ENCODE data around the gene AIRE. TPM values are rescaled to one million over a fixed set of nuclear protein-coding genes. Genes with fewer than 3 reads are reported as not detected.
A peak's percentile ranks its signal among the peaks of the same experiment; 100 is the strongest.

Gene AIRE
- total and polyA plus RNA-seq, 12 donors, result 0.06 to 1.1 (median 0.09) TPM; not detected in 8

DNA sequence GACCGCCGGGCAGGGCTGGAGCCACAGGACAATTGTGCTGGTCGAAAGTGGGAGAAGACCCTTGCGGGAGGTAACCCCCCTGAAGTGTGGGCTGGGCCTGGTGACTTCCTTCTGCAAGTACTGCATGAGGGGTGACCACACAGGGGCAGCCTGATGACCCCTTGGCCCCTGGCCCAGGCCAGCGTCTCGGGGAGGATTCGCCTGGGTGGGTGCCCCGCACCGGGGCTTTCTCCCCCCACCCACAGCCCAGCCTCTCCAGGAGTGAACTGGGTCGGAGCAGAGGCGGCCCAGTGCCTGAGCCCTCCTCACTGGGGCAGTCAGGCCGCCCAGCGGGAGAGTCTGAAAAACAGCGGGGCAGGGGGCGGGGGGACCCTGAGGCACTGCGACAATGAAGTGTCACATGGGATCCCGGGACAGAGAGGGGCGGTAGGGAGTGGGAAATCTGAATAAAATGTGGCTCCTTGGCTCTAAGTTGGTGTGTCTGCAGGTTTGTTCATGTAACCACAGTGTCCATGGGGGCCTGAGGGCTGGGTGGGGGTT lies 22.4 kb upstream of the AIRE start:
- Histone ChIP-seq H3K27me3 (no peaks in the 10 kb centered on the region), H3K4me3 (no peak overlapping the region), H3K4me1 (replicated peaks in 1 of 2) (no peaks in the 10 kb centered on the region), H3K27ac (no peak overlapping the region), H3K36me3 (replicated peaks in 1 of 2) (no peaks in the 10 kb centered on the region), H3K9me3 (replicated peaks in 1 of 3) (no peaks in the 10 kb centered on the region)
- WGBS, 4 donors, result 67 to 75% (median 71%) methylated on average over 6 to 18 of the region's 18 CpGs
- no peak for DNase-seq
- no peak for TF ChIP-seq CTCF (IDR thresholded peaks at IDR 0.05)
- TF ChIP-seq POLR2A (IDR thresholded peaks at IDR 0.05), result no peak
- intact Hi-C loops (cut with DNase I), result no loop called here

GRCh38 chr21:44263768-44264167 lies 21.9 kb upstream of the AIRE start:
- intact Hi-C loops (cut with DNase I), result no loop called here
- Histone ChIP-seq H3K9me3 (replicated peaks in 1 of 3) (no peaks in the 10 kb centered on the region), H3K4me3 (no peak overlapping the region), H3K4me1 (replicated peaks in 1 of 2) (no peaks in the 10 kb centered on the region), H3K27me3 (no peaks in the 10 kb centered on the region), H3K27ac (no peak overlapping the region), H3K36me3 (replicated peaks in 1 of 2) (no peaks in the 10 kb centered on the region)
- WGBS, 4 donors, result 82 to 87% (median 84%) methylated on average over 4 of the region's 4 CpGs
- no peak for DNase-seq
- TF ChIP-seq CTCF (IDR thresholded peaks at IDR 0.05) (no peak), POLR2A (IDR thresholded peaks at IDR 0.05) (no peak)

- intact Hi-C loops (cut with DNase I), result no loop called here
- DNase-seq, result no peak
- H3K27me3 ChIP-seq, result no peaks in the 10 kb centered on the region
- no peak overlapping the region for H3K27ac ChIP-seq
- no peaks in the 10 kb centered on the region for H3K4me1 ChIP-seq (replicated peaks in 1 of 2)
- no peaks in the 10 kb centered on the region for H3K36me3 ChIP-seq (replicated peaks in 1 of 2)
- 83 to 100% (median 87%) methylated on average over 2 to 17 of the region's 17 CpGs for WGBS, 4 donors
- no peak for TF ChIP-seq CTCF (IDR thresholded peaks at IDR 0.05)
- no peak for TF ChIP-seq POLR2A (IDR thresholded peaks at IDR 0.05)
- H3K4me3 ChIP-seq, result no peak overlapping the region
- H3K9me3 ChIP-seq (replicated peaks in 1 of 3), result no peaks in the 10 kb centered on the region
These were observed 19.9 kb upstream of the AIRE start for GRCh38 chr21:44265734-44266270.

GRCh38 chr21:44267655-44268142 lies 18.0 kb upstream of the AIRE start:
- Histone ChIP-seq H3K4me3 (no peak overlapping the region), H3K36me3 (replicated peaks in 1 of 2) (no peaks in the 10 kb centered on the region), H3K9me3 (replicated peaks in 1 of 3) (no peaks in the 10 kb centered on the region), H3K27ac (no peak overlapping the region), H3K27me3 (no peaks in the 10 kb centered on the region), H3K4me1 (replicated peaks in 1 of 2) (no peaks in the 10 kb centered on the region)
- WGBS, 4 donors, result 71 to 80% (median 78%) methylated on average over 11 to 19 of the region's 19 CpGs
- peak in 2 of 7 donors; percentile 8 to 15 for DNase-seq
- TF ChIP-seq CTCF (IDR thresholded peaks at IDR 0.05) (peak in 3 of 6 experiments; percentile 16 to 22 (median 22)), POLR2A (IDR thresholded peaks at IDR 0.05) (no peak)
- intact Hi-C loops (cut with DNase I), result no loop called here

Data from adrenal gland (tissue), 12 donors.